ENCODE measurements around the gene ZBP1.

ZBP1 gene

GRCh38 chr20:57612916-57613315, 7.3 kb downstream of the ZBP1 start:
- no peak overlapping the region for H4K8ac ChIP-seq (ENCODE audit: low read length)
- no peak overlapping the region for H3K14ac ChIP-seq (ENCODE audit: low read length in 2 of 2)

GRCh38 chr20:57612436-57612835, 7.8 kb downstream of the ZBP1 start:
- no peak overlapping the region for H2BK12ac ChIP-seq (ENCODE audit: low read length in 2 of 2)

More at GRCh38 chr20:57612916-57613315, 7.3 kb downstream of the ZBP1 start:
- no peak overlapping the region for H3K4me3 ChIP-seq (ENCODE audit: insufficient read depth in 1 of 2, low read depth in 1 of 2, low read length in 2 of 2)
- no peaks in the 10 kb centered on the region for H3K79me1 ChIP-seq (replicated peaks; ENCODE audit: low read length, poor library complexity, severe bottlenecking)
- no peak overlapping the region for H2BK5ac ChIP-seq (ENCODE audit: low read depth, low read length, poor library complexity, severe bottlenecking)
- no peak for DNase-seq
- H3K36me3 ChIP-seq (ENCODE audit: control insufficient read depth in 1 of 2, insufficient read depth in 2 of 2, low read depth in 1 of 2, low read length in 2 of 2) = no peaks in the 10 kb centered on the region
- no peak overlapping the region for H2BK12ac ChIP-seq (ENCODE audit: low read length in 2 of 2)
- H3K4me1 ChIP-seq (ENCODE audit: control insufficient read depth, insufficient read depth, low read depth, low read length) = no peaks in the 10 kb centered on the region
- no peak overlapping the region for H2BK120ac ChIP-seq (ENCODE audit: low read depth, low read length)
- no peak overlapping the region for H3K27ac ChIP-seq (ENCODE audit: low read length, poor library complexity, severe bottlenecking)
- peaks cover 20 to 72% of the 10 kb centered on the region in 2 experiments for H3K27me3 ChIP-seq (ENCODE audit: control insufficient read depth in 1 of 2, insufficient read depth in 1 of 2, low read length in 2 of 2)
- H2AFZ ChIP-seq (ENCODE audit: low read depth, low read length) = no peak overlapping the region
- H2AK5ac ChIP-seq (ENCODE audit: low read length, severe bottlenecking) = no peak overlapping the region
- no peaks in the 10 kb centered on the region for H3K9me3 ChIP-seq (ENCODE audit: control insufficient read depth, low read length)
- H3K9ac ChIP-seq (ENCODE audit: low read length) = no peak overlapping the region
- WGBS = 72% methylated on average over 7 of the region's 7 CpGs
- H3K4me2 ChIP-seq (ENCODE audit: low read length, poor library complexity, severe bottlenecking) = no peak overlapping the region
- no peak overlapping the region for H3K18ac ChIP-seq (ENCODE audit: low read depth in 1 of 2, low read length in 2 of 2)
- no peak overlapping the region for H4K91ac ChIP-seq (ENCODE audit: low read length)
- H3K4ac ChIP-seq (ENCODE audit: low read depth in 1 of 2, low read length in 2 of 2) = no peak overlapping the region
- no peak overlapping the region for H3K23ac ChIP-seq (ENCODE audit: low read length in 2 of 2)
- H2BK15ac ChIP-seq (ENCODE audit: low read depth, poor library complexity, severe bottlenecking) = no peak overlapping the region

GRCh38 chr20:57611586-57612311, 8.5 kb downstream of the ZBP1 start:
- Histone ChIP-seq H3K79me1 (replicated peaks; ENCODE audit: low read length, poor library complexity, severe bottlenecking) (no peaks in the 10 kb centered on the region), H3K4me2 (ENCODE audit: low read length, poor library complexity, severe bottlenecking) (no peak overlapping the region), H4K91ac (ENCODE audit: low read length) (no peak overlapping the region), H3K27me3 (ENCODE audit: control insufficient read depth in 1 of 2, insufficient read depth in 1 of 2, low read length in 2 of 2) (peaks cover 23 to 74% of the 10 kb centered on the region in 2 experiments), H2BK5ac (ENCODE audit: low read depth, low read length, poor library complexity, severe bottlenecking) (no peak overlapping the region), H2BK120ac (ENCODE audit: low read depth, low read length) (no peak overlapping the region), H2BK12ac (ENCODE audit: low read length in 2 of 2) (no peak overlapping the region), H3K4ac (ENCODE audit: low read depth in 1 of 2, low read length in 2 of 2) (no peak overlapping the region), H3K4me1 (ENCODE audit: control insufficient read depth, insufficient read depth, low read depth, low read length) (no peaks in the 10 kb centered on the region), H3K9ac (ENCODE audit: low read length) (no peak overlapping the region), H2BK15ac (ENCODE audit: low read depth, poor library complexity, severe bottlenecking) (no peak overlapping the region), H2AFZ (ENCODE audit: low read depth, low read length) (no peak overlapping the region), H3K36me3 (ENCODE audit: control insufficient read depth in 1 of 2, insufficient read depth in 2 of 2, low read depth in 1 of 2, low read length in 2 of 2) (no peaks in the 10 kb centered on the region), H3K4me3 (ENCODE audit: insufficient read depth in 1 of 2, low read depth in 1 of 2, low read length in 2 of 2) (no peak overlapping the region), H4K8ac (ENCODE audit: low read length) (no peak overlapping the region), H3K23ac (ENCODE audit: low read length in 2 of 2) (no peak overlapping the region), H3K9me3 (ENCODE audit: control insufficient read depth, low read length) (no peaks in the 10 kb centered on the region), H3K27ac (ENCODE audit: low read length, poor library complexity, severe bottlenecking) (no peak overlapping the region), H2AK5ac (ENCODE audit: low read length, severe bottlenecking) (no peak overlapping the region), H3K14ac (ENCODE audit: low read length in 2 of 2) (no peak overlapping the region), H3K18ac (ENCODE audit: low read depth in 1 of 2, low read length in 2 of 2) (no peak overlapping the region)
- no peak for DNase-seq
- 80% methylated on average over 16 of the region's 18 CpGs for WGBS

More at GRCh38 chr20:57612436-57612835, 7.8 kb downstream of the ZBP1 start:
- H3K4ac ChIP-seq (ENCODE audit: low read depth in 1 of 2, low read length in 2 of 2) = no peak overlapping the region
- no peaks in the 10 kb centered on the region for H3K79me1 ChIP-seq (replicated peaks; ENCODE audit: low read length, poor library complexity, severe bottlenecking)
- no peak overlapping the region for H3K9ac ChIP-seq (ENCODE audit: low read length)
- no peak overlapping the region for H3K18ac ChIP-seq (ENCODE audit: low read depth in 1 of 2, low read length in 2 of 2)
- H3K14ac ChIP-seq (ENCODE audit: low read length in 2 of 2) = no peak overlapping the region
- H2BK5ac ChIP-seq (ENCODE audit: low read depth, low read length, poor library complexity, severe bottlenecking) = no peak overlapping the region
- H3K27ac ChIP-seq (ENCODE audit: low read length, poor library complexity, severe bottlenecking) = no peak overlapping the region
- no peaks in the 10 kb centered on the region for H3K4me1 ChIP-seq (ENCODE audit: control insufficient read depth, insufficient read depth, low read depth, low read length)
- H2BK120ac ChIP-seq (ENCODE audit: low read depth, low read length) = no peak overlapping the region
- H3K4me2 ChIP-seq (ENCODE audit: low read length, poor library complexity, severe bottlenecking) = no peak overlapping the region
- no peak overlapping the region for H2AK5ac ChIP-seq (ENCODE audit: low read length, severe bottlenecking)
- WGBS = 83% methylated on average over 7 of the region's 7 CpGs
- no peaks in the 10 kb centered on the region for H3K9me3 ChIP-seq (ENCODE audit: control insufficient read depth, low read length)
- H3K27me3 ChIP-seq (ENCODE audit: control insufficient read depth in 1 of 2, insufficient read depth in 1 of 2, low read length in 2 of 2) = peaks cover 19 to 74% of the 10 kb centered on the region in 2 experiments
- no peaks in the 10 kb centered on the region for H3K36me3 ChIP-seq (ENCODE audit: control insufficient read depth in 1 of 2, insufficient read depth in 2 of 2, low read depth in 1 of 2, low read length in 2 of 2)
- no peak overlapping the region for H2BK15ac ChIP-seq (ENCODE audit: low read depth, poor library complexity, severe bottlenecking)
- H4K8ac ChIP-seq (ENCODE audit: low read length) = no peak overlapping the region
- H3K4me3 ChIP-seq (ENCODE audit: insufficient read depth in 1 of 2, low read depth in 1 of 2, low read length in 2 of 2) = no peak overlapping the region
- no peak overlapping the region for H2AFZ ChIP-seq (ENCODE audit: low read depth, low read length)
- no peak for DNase-seq
- H3K23ac ChIP-seq (ENCODE audit: low read length in 2 of 2) = no peak overlapping the region
- H4K91ac ChIP-seq (ENCODE audit: low read length) = no peak overlapping the region

- Histone ChIP-seq H3K9me3 (ENCODE audit: control insufficient read depth, low read length) (no peaks in the 10 kb centered on the region), H4K91ac (ENCODE audit: low read length) (no peak overlapping the region), H3K79me1 (replicated peaks; ENCODE audit: low read length, poor library complexity, severe bottlenecking) (no peaks in the 10 kb centered on the region), H3K36me3 (ENCODE audit: control insufficient read depth in 1 of 2, insufficient read depth in 2 of 2, low read depth in 1 of 2, low read length in 2 of 2) (no peaks in the 10 kb centered on the region), H3K4ac (ENCODE audit: low read depth in 1 of 2, low read length in 2 of 2) (no peak overlapping the region), H3K14ac (ENCODE audit: low read length in 2 of 2) (no peak overlapping the region), H3K27me3 (ENCODE audit: control insufficient read depth in 1 of 2, insufficient read depth in 1 of 2, low read length in 2 of 2) (peaks cover 31 to 70% of the 10 kb centered on the region in 2 experiments), H3K4me3 (ENCODE audit: insufficient read depth in 1 of 2, low read depth in 1 of 2, low read length in 2 of 2) (no peak overlapping the region), H3K18ac (ENCODE audit: low read depth in 1 of 2, low read length in 2 of 2) (no peak overlapping the region), H3K9ac (ENCODE audit: low read length) (no peak overlapping the region), H4K8ac (ENCODE audit: low read length) (no peak overlapping the region), H3K4me2 (ENCODE audit: low read length, poor library complexity, severe bottlenecking) (no peak overlapping the region), H2AK5ac (ENCODE audit: low read length, severe bottlenecking) (no peak overlapping the region), H2BK120ac (ENCODE audit: low read depth, low read length) (no peak overlapping the region), H3K4me1 (ENCODE audit: control insufficient read depth, insufficient read depth, low read depth, low read length) (no peaks in the 10 kb centered on the region), H3K23ac (ENCODE audit: low read length in 2 of 2) (no peak overlapping the region), H2BK15ac (ENCODE audit: low read depth, poor library complexity, severe bottlenecking) (no peak overlapping the region), H2AFZ (ENCODE audit: low read depth, low read length) (no peak overlapping the region), H3K27ac (ENCODE audit: low read length, poor library complexity, severe bottlenecking) (no peak overlapping the region), H2BK12ac (ENCODE audit: low read length in 2 of 2) (no peak overlapping the region), H2BK5ac (ENCODE audit: low read depth, low read length, poor library complexity, severe bottlenecking) (no peak overlapping the region)
- DNase-seq = no peak
- 65% methylated on average over 18 of the region's 18 CpGs for WGBS
Observed at GRCh38 chr20:57610261-57610952, 9.8 kb downstream of the ZBP1 start.

All from mesenchymal stem cell (in vitro differentiated cells and primary cell).